ENCODE results near the gene CORIN.

The CORIN gene

GRCh38 chr4:47744843-47745382 is 93.0 kb downstream of the CORIN start:
- Histone ChIP-seq H3K4me3 (no peak overlapping the region), H3K27ac (no peak overlapping the region)
- DNase-seq (ENCODE audit: low spot score), result no peak
- no peak for TF ChIP-seq CTCF (IDR thresholded peaks at IDR 0.05)

GRCh38 chr4:47744253-47744652 is 93.6 kb downstream of the CORIN start:
- DNase-seq (ENCODE audit: low spot score), result no peak
- H3K27ac ChIP-seq, result no peak overlapping the region
- H3K4me3 ChIP-seq, result no peak overlapping the region
- TF ChIP-seq CTCF (IDR thresholded peaks at IDR 0.05), result no peak

GRCh38 chr4:47741200-47741599 is 96.7 kb downstream of the CORIN start:
- H3K27ac ChIP-seq, result no peak overlapping the region
- no peak for DNase-seq (ENCODE audit: low spot score)
- H3K4me3 ChIP-seq, result no peak overlapping the region
- TF ChIP-seq CTCF (IDR thresholded peaks at IDR 0.05), result no peak

- TF ChIP-seq CTCF (IDR thresholded peaks at IDR 0.05), result no peak
- Histone ChIP-seq H3K4me3 (no peak overlapping the region), H3K27ac (no peak overlapping the region)
- DNase-seq (ENCODE audit: low spot score), result no peak
These were observed 100.5 kb downstream of the CORIN start for GRCh38 chr4:47737326-47737725.

GRCh38 chr4:47736555-47736954 is 101.3 kb downstream of the CORIN start:
- Histone ChIP-seq H3K4me3 (no peak overlapping the region), H3K27ac (no peak overlapping the region)
- no peak for DNase-seq (ENCODE audit: low spot score)
- TF ChIP-seq CTCF (IDR thresholded peaks at IDR 0.05), result no peak

- Histone ChIP-seq H3K4me3 (no peak overlapping the region), H3K27ac (no peak overlapping the region)
- DNase-seq (ENCODE audit: low spot score), result no peak
- TF ChIP-seq CTCF (IDR thresholded peaks at IDR 0.05), result no peak
These were observed 101.7 kb downstream of the CORIN start for GRCh38 chr4:47736146-47736545.

GRCh38 chr4:47733302-47734175 is 104.3 kb downstream of the CORIN start:
- TF ChIP-seq CTCF (IDR thresholded peaks at IDR 0.05), result no peak
- no peak for DNase-seq (ENCODE audit: low spot score)
- H3K27ac ChIP-seq, result no peak overlapping the region
- no peak overlapping the region for H3K4me3 ChIP-seq
